Vagina (tissue), 2 donors: ENCODE results near the gene MACF1.

Source experiments
- CTCF ChIP-seq, 3 experiments: fragments of 450-650 bp in 2 of 3; fragments of 200-600 bp in 1 of 3; sonication (generic) in 1 of 3; IDR thresholded peaks; one replicate each; pipeline ENCODE4 v1.5.1; 2017 to 2019; ENCODE audit warnings: antibody characterized with exemption in 3 of 3, mild to moderate bottlenecking in 2 of 3, moderate library complexity in 2 of 3
- POLR2A ChIP-seq, 2 donors: fragments of 450-650 bp; IDR thresholded peaks; one replicate each; pipeline ENCODE4 v1.6.1; 2017; ENCODE audit warnings: antibody characterized with exemption in 2 of 2, mild to moderate bottlenecking in 2 of 2, moderate library complexity in 2 of 2

DNA sequence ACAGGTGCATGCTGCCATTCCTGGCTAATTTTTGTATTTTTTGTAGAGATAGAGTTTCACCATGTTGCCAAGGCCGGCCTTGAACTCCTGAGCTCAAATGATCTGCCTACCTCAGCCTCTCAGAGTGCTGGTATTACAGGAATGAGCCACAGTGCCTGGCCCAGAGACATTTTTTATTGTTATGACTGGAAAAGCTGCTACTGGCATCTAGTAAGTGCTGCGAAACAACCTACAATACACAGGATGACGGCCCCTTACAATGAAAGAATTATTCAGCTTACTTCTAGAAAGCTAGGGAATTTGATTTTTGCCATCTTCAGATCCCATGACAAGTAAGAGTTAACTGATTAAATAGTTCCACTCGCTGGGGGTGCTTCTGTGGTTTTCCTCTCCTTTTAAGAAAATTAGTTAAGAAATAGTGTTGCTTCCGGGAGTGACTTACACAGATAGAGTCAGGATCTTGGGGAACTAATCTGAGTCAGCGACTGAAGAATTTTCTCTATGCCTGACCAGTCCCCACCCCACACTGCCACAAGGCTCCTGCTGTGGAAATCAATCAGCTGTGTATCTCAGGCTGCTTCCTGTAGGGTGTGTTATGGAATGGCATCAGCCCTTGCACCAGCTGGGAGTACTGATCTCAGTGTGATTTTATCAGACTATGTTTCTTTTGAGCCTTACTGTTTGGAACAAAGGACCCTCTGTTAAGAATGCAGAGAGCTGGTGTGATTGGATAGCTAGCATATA lies 194.0 kb downstream of the MACF1 start:
- TF ChIP-seq CTCF (IDR thresholded peaks at IDR 0.05) (no peak), POLR2A (IDR thresholded peaks at IDR 0.05) (no peak)
